ENCODE data around the gene PVRIG. TPM values are rescaled to one million over a fixed set of nuclear protein-coding genes. Genes with fewer than 3 reads are reported as not detected.

The PVRIG gene
- total and polyA plus RNA-seq, 2 of the 4 experiments (the other 2 are of a cell fraction), result not detected

GRCh38 chr7:100209493-100209892, 10.3 kb upstream of the PVRIG start:
- POLR2A ChIA-PET (ENCODE audit: unreplicated experiment), result no interaction called here
- Histone ChIP-seq H3K27me3 (ENCODE audit: control insufficient read depth, insufficient read depth, low read length) (no peaks in the 10 kb centered on the region; the same call in 1 of the 2 replicates), H3K14ac (replicated peaks; ENCODE audit: low read depth, low read length) (no peak overlapping the region), H3K4ac (ENCODE audit: low read depth, low read length) (no peak overlapping the region), H3K9me3 (ENCODE audit: control insufficient read depth, insufficient read depth, low read length) (no peaks in the 10 kb centered on the region), H3K23ac (ENCODE audit: low read depth, low read length) (no peak overlapping the region), H3K4me2 (ENCODE audit: low read depth, low read length) (no peak overlapping the region), H3K9me1 (ENCODE audit: insufficient read depth, low read length) (no peaks in the 10 kb centered on the region), H2AK5ac (ENCODE audit: low read depth, low read length) (no peak overlapping the region), H4K5ac (ENCODE audit: low read depth, low read length) (no peak overlapping the region), H3K79me1 (ENCODE audit: low read depth in 1 of 2, low read length in 2 of 2) (no peaks in the 10 kb centered on the region), H2BK20ac (ENCODE audit: low read depth, low read length) (no peak overlapping the region), H3K27ac (ENCODE audit: insufficient read depth, low read length) (no peak overlapping the region), H4K91ac (ENCODE audit: insufficient read depth, low read depth, low read length) (no peak overlapping the region), H2BK5ac (ENCODE audit: low read depth, low read length, poor library complexity, severe bottlenecking) (no peak overlapping the region), H4K20me1 (ENCODE audit: insufficient read depth, low read length) (no peaks in the 10 kb centered on the region), H2AK9ac (replicated peaks; ENCODE audit: low read depth, low read length, poor library complexity) (no peak overlapping the region), H4K8ac (ENCODE audit: low read depth in 2 of 2, low read length in 2 of 2) (no peak overlapping the region), H3K4me3 (ENCODE audit: insufficient read depth, low read depth, low read length) (no peak overlapping the region), H2BK120ac (ENCODE audit: low read depth, low read length) (no peak overlapping the region), H2BK15ac (ENCODE audit: low read depth, low read length) (no peak overlapping the region), H3K36me3 (ENCODE audit: control insufficient read depth, insufficient read depth, low read length) (no peaks in the 10 kb centered on the region), H3K4me1 (ENCODE audit: control insufficient read depth, insufficient read depth, low read length) (no peaks in the 10 kb centered on the region), H2AFZ (replicated peaks; ENCODE audit: low read length, poor library complexity) (no peak overlapping the region), H3K9ac (ENCODE audit: low read depth, low read length) (no peak overlapping the region), H3K56ac (ENCODE audit: extremely low read depth, insufficient read depth, low read length) (no peak overlapping the region), H3K18ac (ENCODE audit: low read depth, low read length) (no peak overlapping the region)
- CTCF ChIA-PET, result no interaction called here
- intact Hi-C loops (cut with micrococcal nuclease), result no loop called here
- 65% methylated on average over 6 of the region's 6 CpGs; no CpG with 5 or more reads in 1 of the 2 experiments for WGBS, 2 experiments (ENCODE audit: extremely low coverage in 2 of 2, insufficient read length in 1 of 2)
- DNase-seq, result no peak
- no peak for ATAC-seq (ENCODE audit: low read depth)
- no TSS peak for BruUV-seq (replicated peaks)
- in situ Hi-C loops (cut with MboI; ENCODE audit: low sequenced_read_pairs), result loop anchor here (5.0 kb wide), 1 partner anchor 72 kb away; no protein-coding TSS in a partner anchor
- TF ChIP-seq MAZ (IDR thresholded peaks at IDR 0.05; ENCODE audit: borderline replicate concordance, low read depth, low read length) (no peak), CEBPB (IDR thresholded peaks at IDR 0.05; ENCODE audit: low read depth, low read length) (no peak), SMC3 (IDR thresholded peaks at IDR 0.05; ENCODE audit: low read depth, low read length) (no peak), POLR2A (IDR thresholded peaks at IDR 0.05; ENCODE audit: low read depth, low read length) (no peak), RFX5 (IDR thresholded peaks at IDR 0.05; ENCODE audit: low read depth, low read length) (no peak), MAFK (IDR thresholded peaks at IDR 0.05; ENCODE audit: low read depth, low read length) (no peak), MXI1 (IDR thresholded peaks at IDR 0.05; ENCODE audit: borderline replicate concordance, low read depth, low read length) (no peak), CHD1 (IDR thresholded peaks at IDR 0.05; ENCODE audit: low read depth, low read length) (no peak), NFE2L2 (IDR thresholded peaks at IDR 0.05; ENCODE audit: low read depth, low read length) (no peak)
- TF ChIP-seq, protein P1, sequence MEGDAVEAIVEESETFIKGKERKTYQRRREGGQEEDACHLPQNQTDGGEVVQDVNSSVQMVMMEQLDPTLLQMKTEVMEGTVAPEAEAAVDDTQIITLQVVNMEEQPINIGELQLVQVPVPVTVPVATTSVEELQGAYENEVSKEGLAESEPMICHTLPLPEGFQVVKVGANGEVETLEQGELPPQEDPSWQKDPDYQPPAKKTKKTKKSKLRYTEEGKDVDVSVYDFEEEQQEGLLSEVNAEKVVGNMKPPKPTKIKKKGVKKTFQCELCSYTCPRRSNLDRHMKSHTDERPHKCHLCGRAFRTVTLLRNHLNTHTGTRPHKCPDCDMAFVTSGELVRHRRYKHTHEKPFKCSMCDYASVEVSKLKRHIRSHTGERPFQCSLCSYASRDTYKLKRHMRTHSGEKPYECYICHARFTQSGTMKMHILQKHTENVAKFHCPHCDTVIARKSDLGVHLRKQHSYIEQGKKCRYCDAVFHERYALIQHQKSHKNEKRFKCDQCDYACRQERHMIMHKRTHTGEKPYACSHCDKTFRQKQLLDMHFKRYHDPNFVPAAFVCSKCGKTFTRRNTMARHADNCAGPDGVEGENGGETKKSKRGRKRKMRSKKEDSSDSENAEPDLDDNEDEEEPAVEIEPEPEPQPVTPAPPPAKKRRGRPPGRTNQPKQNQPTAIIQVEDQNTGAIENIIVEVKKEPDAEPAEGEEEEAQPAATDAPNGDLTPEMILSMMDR (conservative IDR thresholded peaks at IDR 0.05; ENCODE audit: low read depth, low read length), result no peak
- dilution Hi-C loops (cut with HindIII; ENCODE audit: low sequenced_read_pairs, unreplicated experiment), result no loop called here

Data from IMR-90 (cell line).